NCI-H2196 treated with DMSO at 0.1 percent for 48 hours (cell line): Measurements from ENCODE around the gene ATF3.

Source experiments
- DNase-seq: peaks from one replicate; lab custom pipeline; 2025; ENCODE audit not compliant: unreplicated experiment; lab: John Stamatoyannopoulos, UW

ATF3 gene

DNA sequence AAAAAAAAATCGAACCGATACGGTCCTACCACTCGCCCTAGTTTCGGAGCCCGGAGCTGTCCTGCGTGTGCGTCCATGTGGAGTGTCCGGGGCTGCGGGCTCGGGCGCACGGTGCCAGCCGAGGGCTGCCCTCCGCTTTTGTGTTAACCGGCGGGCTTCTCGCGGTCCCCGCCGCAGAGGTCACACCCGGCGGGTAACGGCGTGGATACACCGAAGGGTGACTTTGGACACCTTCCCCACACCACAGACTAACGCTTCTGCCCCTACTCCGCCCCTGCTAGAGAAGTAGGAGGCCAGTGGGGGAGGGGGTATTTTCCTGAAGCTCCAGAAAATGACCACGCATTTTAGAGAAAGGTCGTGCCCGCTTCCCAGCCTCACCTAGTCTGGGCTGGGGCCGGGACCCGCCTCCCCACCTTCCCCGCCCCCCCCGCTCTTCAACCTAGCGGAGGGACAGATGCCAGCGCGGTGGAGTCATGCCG lies 609 bp upstream of the ATF3 start:
- no peak for DNase-seq

DNA sequence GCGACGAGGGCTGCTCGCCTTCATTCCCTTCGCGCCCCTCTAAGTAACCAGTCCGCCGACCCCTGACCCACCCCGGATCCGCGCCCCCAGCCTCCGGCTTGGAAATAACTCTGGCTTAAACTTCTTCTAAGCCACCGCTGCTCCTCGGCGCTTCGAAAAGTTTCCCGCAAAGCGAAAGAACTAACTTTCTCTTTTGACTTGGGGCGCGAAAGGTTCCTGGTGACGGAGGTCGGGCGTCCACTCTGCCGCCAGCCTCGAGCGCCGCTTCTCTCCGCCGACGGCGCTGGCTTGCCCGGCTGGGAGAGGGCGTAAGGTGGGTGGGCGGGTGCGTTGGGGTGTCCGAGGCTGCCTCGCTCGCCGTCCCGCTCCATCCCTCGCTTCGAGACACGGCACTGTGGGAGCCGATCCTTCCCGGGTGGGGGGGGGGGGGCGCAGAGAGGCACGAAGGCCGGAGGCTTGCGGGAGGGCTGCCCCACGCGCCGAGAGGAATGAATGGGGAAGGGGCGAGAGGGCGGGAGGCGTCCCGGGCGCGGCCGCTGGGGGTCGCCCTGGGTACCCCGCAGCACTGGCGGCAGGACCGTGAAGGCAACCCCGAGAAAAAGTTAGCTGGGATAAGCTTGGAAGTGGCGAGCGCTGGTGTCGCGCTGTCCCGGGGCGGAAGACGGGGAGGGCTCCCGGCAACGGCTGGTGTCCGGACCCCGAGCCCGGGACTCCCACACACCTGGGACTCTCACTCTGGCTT lies 569 bp downstream of the ATF3 start:
- no peak for DNase-seq

DNA sequence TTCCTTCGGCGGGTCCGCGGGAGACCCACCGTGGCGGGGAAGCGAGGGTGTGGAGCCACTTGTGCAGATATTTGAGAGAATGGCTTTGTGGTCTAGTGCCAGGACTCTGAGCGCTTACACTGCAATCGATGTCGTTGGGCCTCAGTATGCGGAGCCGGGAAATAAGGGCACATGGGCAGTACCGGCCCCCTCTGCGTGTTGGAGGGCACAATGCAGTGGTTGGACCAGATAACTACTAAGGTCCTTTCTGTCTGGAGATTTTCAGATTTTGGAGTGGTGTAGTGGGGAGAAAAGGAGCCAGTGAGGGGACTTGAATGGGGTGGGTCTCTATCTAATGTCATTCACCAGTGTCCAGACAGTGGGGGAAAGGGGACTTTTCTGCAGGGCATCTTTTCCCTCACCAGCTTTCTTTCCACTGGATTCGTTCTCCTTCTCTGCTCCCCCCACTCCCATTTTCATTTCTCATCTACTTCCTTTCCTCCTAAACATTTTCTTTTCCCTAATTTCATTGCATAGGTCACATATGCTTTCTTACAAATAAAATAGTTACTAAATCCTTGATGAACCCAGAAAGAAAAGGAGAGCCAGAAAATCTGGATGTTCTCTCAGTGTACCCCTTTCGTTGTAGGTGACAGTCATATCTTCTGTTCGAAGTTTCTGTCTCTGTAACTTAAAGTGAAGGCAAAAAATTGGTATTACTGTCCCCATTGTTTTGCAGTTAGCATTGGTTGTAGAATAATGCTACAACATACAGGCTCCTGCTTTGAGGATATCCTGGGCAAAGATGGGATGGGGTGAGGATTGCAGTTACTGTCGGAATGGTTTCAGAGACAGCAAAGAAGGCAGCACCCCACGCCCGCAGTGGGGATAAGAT lies 1.4 kb downstream of the ATF3 start:
- no peak for DNase-seq

DNA sequence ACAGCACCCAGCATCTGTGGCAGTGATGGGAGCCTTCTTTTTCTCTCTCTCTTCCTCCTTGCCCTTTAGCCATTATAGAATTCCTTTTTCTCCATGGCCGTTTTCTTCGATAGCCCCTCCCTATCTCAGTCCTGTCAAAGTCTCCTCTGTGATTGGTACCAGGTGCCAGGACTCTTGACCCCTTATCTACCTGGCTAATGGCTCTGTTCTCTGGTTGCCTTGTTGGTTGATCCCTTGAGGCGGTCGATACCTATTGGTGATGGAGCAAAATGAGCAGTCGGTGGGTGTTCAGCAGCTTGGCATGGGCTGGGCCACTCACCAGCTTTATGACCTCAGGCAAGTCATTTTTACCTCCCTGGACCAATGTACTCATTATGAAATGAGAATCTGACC lies 2.0 kb downstream of the ATF3 start:
- no peak for DNase-seq

DNA sequence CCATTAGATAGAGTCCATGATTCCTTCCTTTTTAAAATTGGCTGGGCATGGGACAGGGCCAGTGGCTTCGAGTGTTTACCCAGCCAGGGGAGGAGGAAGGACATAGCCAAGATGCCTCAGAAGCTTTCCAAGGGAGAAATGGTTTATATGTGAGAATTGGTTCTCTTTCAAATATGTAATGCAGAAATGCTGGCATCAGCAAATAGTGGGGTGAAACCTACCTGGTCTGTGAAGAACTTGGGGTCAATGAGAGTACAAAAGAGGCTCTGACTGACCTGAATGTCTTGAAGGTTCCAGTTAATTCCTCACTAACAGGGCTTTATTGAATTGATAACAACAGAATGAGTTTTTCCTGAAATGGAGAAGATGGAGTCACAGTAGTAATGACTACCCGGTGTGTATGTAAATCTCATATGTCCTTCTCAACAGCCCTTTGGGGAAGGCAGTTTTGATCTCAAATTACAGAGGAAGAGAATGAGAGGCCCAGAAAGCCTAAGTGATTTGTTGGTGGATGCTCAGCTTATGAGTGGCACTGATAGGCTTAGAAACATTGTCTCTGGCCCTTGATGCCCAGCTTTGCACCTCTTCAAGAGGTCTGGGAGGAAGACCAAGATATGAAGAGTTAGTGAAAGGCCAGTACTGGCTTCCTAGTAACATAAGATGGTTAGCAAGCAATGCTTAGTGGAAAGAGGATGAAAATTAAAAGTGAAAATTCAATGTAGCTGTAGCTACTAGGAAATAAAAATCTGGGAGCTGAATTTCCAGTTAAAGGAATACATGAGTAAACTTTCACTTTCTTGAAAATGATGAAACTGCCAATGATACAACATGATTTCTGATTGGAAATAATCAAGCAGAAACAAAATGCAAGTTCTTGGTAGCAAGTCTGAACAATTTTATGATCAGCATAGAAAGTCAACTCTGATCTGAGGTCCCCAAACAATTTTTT lies 2.7 kb downstream of the ATF3 start:
- DNase-seq: no peak

DNA sequence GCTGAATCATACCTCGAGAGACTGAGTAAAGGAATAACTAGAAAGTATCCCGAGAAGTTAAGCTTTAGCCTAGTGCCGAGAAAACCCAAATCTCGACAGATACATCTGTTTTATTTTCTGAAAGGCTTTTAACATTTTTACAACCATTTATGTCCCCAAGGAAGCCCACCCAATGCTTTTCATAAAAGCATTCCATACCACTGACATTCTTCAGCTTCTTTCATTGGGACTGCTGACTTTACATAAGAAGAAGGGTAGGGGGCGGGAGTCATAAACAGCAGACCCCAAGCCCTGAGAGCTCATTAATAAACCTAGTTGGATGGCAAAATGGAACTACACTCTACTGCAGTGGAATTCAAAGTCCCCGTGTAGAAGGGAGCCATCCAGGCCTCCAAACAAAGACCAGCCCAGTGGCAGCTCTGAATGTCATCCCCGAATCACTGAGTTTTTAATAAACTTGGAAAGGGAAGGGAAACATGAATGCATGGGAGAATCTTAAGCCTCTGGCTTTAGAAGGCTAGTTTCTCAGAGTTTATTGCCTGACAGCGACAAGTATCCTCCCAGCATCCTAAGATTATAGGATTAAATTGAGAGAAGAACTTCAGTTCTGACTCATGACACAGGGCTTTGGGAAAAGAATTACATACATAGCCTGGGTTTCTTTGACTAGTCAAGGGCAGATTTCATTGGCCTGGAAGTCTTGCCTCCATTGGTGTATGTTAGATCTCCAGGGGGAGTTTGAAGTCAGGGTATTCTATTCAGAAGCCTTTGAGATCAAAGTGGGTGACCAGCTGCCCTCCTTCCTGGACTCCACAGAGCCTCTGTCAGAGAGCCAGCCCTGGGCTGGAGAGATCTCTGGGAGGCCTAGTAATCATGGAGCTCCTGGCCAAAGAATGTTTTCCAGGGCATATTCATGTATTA lies 3.7 kb downstream of the ATF3 start:
- DNase-seq: no peak

DNA sequence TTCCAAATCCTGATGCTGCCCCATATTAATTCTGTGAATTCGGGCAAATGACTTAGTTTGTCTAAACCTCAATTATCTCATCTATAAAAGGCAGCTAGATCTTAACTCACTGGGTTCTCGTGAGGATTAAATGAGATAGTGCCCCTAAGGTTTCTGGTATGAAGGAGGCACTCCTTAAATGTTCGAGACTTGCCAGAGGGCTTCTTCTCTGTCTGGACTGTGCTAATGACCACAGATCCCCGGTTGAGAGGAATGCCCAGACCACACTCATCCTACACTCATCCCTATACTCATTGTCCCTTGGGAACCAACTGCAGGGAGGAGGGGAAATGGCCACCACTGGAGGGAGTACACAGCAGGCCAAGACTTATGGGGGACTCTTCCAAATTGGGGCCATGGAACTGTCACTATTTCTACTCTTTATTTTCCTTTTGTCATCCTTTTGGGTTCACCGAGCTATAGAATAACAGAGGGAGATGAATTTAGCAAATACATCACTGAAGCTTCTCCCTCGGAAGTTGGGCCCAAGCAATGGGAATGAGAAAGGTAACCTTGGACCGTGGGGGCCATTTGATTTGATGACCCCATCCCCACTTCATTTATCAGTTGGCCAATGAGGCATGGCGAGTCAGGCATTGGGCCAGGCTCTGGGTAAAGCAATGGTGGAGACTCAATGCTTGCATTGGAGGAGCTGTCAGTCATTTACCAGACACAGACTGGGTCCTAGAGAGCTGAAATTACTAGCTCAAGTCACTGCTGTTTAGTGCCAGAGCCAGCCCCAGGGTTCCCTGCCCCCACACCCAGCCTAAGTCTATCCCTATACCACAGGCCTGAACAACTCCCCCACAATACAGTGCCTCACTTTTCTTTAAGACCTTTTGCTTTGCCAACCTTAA lies 5.1 kb downstream of the ATF3 start:
- DNase-seq: no peak

DNA sequence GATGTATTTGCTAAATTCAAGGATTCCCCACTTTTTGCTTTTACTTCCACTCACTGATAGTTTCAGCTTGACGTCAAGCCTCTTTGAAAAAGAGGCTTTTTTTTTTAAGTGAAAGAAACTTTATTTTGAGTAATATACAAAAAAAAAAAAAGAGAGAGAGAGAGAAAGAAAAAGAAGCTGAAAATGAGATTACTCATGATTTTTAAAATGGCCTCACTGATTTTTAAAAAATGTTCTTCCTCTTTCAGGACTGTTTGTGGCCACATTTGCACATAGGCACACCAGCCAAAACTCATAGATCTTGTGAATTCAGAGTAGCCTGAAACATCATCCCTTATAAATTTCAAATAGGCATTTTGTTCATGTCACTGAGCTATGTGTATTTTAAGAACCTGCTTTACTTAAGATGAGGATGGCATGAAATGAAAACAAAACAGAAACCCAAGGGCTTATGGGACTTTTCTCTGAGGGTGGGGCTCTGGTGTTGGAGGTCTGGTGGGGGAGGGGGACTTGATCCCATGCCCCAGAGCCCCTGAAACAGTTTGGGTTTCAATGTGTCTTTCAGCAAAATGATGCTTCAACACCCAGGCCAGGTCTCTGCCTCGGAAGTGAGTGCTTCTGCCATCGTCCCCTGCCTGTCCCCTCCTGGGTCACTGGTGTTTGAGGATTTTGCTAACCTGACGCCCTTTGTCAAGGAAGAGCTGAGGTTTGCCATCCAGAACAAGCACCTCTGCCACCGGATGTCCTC lies 6.1 kb downstream of the ATF3 start:
- no peak for DNase-seq

DNA sequence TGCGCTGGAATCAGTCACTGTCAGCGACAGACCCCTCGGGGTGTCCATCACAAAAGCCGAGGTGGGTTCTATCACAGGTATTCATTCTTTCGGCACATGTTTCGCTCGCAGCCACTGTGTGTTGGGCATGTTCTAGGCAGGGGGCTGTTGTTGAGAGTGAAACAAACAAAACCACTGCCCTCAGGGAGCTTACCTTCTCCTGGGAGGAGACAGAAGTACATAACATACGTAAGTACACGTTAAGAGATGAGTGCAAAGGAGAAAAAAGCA lies 6.6 kb downstream of the ATF3 start:
- DNase-seq: no peak

DNA sequence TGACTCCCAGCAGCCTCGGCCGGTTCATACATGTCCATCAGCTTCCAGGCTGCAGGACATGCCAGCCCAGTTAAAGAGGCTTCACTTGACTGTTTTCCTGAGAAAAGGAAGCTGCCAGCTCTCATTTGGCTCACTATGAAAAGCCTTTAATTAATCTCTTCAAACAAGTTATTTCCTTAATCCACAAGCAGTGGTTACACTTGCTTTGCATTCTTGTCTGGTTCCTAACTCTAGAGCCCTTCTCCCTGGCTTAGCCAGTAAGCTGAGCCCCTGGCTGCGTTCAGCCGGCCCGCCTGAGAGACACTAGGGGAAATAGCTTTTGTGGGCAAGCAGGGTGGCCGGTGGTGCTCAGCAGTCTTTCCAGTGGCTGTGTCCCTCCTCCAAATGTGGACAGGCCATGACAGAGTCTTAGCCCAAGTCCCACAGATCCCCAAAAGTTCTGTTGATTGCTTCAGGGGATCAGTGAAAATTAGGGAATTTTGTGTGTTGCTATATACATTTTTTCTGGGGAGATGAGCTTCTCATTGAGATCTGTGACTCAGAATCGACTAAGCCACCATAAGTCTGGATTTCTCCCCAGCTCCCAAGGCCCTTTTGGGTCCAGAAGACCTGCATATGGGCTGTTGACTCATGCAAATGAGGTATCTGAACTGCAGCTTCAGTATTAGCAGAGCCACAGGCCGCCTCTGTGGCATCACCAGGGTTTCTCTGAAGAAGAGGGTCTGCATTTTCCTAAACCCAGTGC lies 10.1 kb downstream of the ATF3 start:
- no peak for DNase-seq

DNA sequence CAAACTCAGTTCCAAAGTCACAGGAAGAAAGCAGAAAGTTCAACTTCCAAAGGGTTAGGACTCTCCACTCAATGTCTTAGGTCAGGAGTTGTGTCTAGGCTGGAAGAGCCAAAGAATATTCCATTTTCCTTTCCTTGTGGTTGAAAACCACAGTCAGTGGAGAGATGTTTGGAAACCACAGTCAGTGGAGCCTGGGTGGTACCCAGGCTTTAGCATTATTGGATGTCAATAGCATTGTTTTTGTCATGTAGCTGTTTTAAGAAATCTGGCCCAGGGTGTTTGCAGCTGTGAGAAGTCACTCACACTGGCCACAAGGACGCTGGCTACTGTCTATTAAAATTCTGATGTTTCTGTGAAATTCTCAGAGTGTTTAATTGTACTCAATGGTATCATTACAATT lies 11.7 kb downstream of the ATF3 start:
- no peak for DNase-seq

DNA sequence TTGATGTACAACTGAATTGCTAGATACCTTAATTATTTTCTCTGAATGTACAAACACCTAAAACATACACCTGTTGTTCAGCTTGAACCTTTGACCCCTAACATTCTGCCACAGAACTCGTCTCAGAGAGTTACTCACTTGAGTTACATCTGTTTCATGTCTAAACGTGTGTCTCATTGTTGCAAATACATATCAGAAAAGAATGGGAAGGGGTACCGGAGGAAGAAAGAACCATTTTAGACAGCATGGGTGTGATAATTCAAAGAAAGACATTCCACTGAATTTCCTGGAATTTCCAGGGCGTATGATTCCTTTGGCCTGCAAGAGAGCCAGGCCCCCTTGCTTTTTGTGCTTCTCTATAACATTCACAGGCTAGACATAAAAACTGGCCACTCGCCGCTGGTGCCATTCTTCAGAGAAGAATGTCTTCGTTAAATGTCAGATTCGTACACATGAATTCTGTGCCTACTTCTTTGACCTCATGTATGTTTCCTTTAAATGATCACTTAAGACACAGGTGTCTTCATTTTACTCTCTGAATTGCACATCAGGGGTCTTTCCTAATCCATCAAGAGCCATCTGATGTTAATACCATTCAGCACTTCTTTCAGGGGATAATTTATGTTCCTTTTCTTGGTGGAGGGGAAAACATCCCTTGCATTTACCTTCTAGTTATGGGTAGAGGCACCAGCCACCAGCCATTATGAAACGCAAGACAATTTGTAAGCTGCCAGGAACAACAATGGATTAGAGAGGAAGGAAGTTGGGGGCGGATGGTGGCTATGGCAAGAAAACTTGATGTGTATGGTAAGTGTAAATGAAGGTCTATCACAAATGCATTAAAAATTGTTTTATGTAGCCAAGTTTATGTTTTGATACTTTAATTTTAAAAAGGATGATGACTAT lies 12.7 kb downstream of the ATF3 start:
- DNase-seq: no peak

DNA sequence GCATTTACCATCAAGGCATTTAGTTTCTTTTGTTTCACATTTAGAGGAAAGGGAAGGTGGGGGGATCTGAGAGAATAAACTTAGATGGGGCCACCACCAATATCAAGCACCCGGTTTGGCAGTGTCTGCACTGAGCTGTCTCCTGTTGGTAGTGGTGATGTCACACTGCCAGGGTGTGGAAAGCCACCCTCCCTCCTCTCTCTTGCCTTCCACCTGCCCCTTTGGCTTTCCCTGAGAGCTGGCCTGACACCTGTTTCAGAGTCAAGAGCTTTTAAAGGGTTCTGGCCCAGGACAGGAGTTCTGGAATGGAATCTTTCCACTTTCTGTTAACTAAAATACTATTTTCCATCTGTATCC lies 13.4 kb downstream of the ATF3 start:
- no peak for DNase-seq

DNA sequence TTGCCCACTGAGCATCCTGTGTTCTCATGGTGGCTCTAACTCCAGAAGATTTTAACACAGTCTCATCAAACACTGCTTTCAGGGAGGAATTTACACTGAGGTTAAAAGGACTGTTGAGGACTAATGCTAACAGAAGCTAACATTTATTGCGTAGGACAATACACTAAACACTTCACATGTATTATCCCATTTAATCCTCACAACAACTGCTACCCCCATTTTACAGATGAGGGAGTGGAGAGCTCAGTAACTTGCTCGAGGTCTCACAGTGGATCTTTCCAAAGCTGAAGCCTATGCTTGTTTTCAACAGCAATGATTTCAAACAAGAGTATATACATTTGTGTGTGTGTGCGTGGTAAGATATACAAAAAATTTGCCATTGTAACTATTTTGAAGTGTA lies 13.9 kb downstream of the ATF3 start:
- DNase-seq: no peak

DNA sequence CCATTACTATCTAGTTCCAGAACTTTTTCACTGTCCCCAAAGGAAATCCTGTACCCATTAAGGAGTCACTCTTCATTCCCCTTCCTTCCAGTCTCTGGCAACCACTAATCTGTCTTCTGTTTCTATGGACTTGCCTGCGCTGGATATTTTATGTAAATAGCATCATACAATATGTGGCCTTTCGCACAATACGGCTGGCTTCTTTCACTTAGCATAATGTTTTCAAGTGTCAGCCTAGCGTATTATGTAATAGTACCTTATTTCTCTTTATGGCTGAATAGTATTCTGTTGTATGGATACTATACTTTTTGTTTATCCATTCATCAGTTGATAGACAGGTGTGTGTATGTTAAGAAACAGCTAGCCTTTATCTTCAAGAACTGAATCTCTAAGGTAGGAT lies 14.3 kb downstream of the ATF3 start:
- DNase-seq: no peak

DNA sequence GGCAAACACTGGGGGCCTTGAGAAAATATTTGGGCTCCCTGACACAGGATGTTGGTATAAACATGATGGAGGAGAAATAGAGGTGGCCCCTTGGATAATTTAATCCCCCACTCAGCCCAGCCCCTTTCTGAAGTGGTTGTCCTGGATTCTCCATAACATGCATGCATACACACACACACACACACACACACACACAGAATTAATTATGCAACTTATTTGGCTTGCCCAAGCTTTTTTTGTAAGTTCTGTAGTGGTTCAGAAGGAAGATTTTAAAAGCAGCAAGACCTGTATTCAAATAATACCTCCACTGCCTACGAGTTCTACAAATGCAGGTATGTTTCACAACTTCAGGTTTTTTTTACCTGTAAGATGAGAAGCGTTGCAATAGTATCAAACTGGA lies 15.0 kb downstream of the ATF3 start:
- no peak for DNase-seq

DNA sequence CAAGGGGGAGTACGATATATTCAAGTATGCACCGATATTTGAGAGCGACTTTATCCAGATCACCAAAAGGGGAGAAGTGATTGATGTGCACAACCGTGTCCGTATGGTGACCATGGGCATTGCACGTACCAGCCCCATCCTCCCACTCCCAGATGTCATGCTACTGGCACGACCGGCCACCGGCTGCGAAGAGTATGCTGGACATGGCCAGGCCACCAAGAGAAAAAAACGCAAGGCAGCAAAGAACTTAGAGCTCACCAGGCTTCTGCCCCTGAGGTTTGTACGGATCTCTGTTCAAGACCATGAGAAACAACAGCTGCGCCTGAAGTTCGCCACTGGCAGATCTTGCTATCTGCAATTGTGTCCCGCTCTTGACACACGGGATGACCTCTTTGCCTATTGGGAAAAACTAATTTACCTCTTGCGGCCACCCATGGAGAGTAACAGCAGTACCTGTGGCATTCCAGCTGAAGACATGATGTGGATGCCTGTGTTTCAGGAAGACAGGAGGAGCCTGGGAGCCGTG lies 16.5 kb downstream of the ATF3 start:
- no peak for DNase-seq
